ENCODE measurements around the gene SRGAP2C. TPM values are rescaled to one million over a fixed set of nuclear protein-coding genes. Genes with fewer than 3 reads are reported as not detected.

Gene SRGAP2C
- total RNA-seq, 1 experiment from 2014 or later, result 67.6 TPM

- TF ChIP-seq, protein P1, sequence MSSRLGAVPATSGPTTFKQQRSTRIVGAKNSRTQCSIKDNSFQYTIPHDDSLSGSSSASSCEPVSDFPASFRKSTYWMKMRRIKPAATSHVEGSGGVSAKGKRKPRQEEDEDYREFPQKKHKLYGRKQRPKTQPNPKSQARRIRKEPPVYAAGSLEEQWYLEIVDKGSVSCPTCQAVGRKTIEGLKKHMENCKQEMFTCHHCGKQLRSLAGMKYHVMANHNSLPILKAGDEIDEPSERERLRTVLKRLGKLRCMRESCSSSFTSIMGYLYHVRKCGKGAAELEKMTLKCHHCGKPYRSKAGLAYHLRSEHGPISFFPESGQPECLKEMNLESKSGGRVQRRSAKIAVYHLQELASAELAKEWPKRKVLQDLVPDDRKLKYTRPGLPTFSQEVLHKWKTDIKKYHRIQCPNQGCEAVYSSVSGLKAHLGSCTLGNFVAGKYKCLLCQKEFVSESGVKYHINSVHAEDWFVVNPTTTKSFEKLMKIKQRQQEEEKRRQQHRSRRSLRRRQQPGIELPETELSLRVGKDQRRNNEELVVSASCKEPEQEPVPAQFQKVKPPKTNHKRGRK (CRISPR knock-in tag; IDR thresholded peaks at IDR 0.05; ENCODE audit: borderline replicate concordance), result no peak
- TF ChIP-seq RORB (CRISPR knock-in tag; IDR thresholded peaks at IDR 0.05) (no peak), E2F4 (CRISPR knock-in tag; IDR thresholded peaks at IDR 0.05; ENCODE audit: borderline replicate concordance, low read depth) (no peak)
- TF ChIP-seq, protein P2, sequence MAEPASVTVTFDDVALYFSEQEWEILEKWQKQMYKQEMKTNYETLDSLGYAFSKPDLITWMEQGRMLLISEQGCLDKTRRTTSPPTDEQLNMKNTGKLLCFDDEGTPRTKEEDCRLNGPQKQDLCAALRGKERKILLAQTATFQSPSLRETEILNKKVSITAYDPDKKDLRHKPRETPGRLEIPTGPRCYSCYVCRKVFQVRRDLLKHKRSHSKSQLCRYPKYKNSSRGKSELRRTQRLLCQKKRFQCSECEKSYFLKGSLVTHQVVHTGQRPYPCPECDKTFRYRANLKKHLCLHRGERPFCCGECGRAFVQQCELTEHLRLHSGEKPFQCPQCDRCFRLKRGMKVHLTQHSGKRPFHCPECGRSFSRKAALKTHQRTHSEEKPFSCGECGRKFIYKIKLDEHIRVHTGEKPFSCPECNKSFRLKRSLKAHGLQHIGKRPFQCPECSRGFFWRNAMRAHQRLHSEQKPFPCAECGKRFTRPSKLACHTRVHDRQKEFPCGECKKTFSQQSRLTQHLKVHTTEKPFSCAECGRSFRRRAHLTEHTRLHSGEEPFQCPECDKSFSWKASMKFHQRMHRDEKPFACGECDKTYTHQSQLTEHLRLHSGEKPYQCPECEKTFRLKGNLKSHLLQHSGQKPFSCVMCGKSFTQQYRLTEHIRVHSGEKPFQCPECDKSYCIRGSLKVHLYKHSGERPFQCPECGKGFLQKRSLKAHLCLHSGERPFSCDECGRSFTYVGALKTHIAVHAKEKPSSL (CRISPR knock-in tag; conservative IDR thresholded peaks at IDR 0.05), result no peak
Measured at GRCh38 chr1:121413821-121414220, 229.0 kb downstream of the SRGAP2C start (continued).

DNA sequence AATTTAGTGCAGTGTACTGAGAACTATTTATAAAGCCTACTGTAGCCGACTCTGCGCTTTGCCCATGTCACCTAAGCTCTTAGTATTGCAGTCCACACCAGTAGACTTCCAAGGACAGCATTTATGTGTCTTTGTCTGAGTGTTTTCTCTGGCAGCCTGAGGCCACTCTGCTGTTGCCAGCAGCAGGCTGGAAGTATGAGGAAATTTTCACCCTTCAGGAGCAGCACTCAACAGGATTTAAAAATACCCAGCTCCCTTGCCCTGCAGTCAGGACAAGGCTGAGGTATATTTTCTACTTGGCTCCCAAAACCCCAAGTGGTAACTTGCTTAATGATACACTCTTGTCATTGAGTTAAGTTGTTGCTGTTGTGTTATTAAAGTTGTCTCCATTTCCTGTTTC, 230.1 kb downstream of the SRGAP2C start:
- ATAC-seq (no peak; the same call in 1 of the 2 replicates), DNase-seq (ENCODE audit: low spot score) (no peak)
- H3K4me1 Mint-ChIP-seq, result peaks cover 14% of the 10 kb centered on the region
- TF ChIP-seq ESRRA (CRISPR knock-in tag; IDR thresholded peaks at IDR 0.05; ENCODE audit: borderline replicate concordance), result no peak
- no peak for TF ChIP-seq OVOL2 (CRISPR knock-in tag; IDR thresholded peaks at IDR 0.05; ENCODE audit: borderline replicate concordance)
- no peak for TF ChIP-seq E2F1 (CRISPR knock-in tag; IDR thresholded peaks at IDR 0.05)
- TF ChIP-seq FOXJ3 (CRISPR knock-in tag; IDR thresholded peaks at IDR 0.05; ENCODE audit: borderline replicate concordance), result no peak
- TF ChIP-seq, protein P3, sequence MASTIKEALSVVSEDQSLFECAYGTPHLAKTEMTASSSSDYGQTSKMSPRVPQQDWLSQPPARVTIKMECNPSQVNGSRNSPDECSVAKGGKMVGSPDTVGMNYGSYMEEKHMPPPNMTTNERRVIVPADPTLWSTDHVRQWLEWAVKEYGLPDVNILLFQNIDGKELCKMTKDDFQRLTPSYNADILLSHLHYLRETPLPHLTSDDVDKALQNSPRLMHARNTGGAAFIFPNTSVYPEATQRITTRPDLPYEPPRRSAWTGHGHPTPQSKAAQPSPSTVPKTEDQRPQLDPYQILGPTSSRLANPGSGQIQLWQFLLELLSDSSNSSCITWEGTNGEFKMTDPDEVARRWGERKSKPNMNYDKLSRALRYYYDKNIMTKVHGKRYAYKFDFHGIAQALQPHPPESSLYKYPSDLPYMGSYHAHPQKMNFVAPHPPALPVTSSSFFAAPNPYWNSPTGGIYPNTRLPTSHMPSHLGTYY (CRISPR knock-in tag; IDR thresholded peaks at IDR 0.05), result no peak
- no peak for TF ChIP-seq JAZF1 (CRISPR knock-in tag; IDR thresholded peaks at IDR 0.05)
- no peak for TF ChIP-seq ZNF263 (CRISPR knock-in tag; IDR thresholded peaks at IDR 0.05; ENCODE audit: low read depth)
- no peak for TF ChIP-seq ZNF138 (CRISPR knock-in tag; conservative IDR thresholded peaks at IDR 0.05)
- no peak for TF ChIP-seq TEAD4 (CRISPR knock-in tag; IDR thresholded peaks at IDR 0.05)
- no peak for TF ChIP-seq ZNF396 (CRISPR knock-in tag; IDR thresholded peaks at IDR 0.05; ENCODE audit: borderline replicate concordance)
- TF ChIP-seq CREB1 (CRISPR knock-in tag; IDR thresholded peaks at IDR 0.05), result no peak
- TF ChIP-seq PREB (CRISPR knock-in tag; IDR thresholded peaks at IDR 0.05; ENCODE audit: borderline replicate concordance), result no peak
- TF ChIP-seq ZNF671 (CRISPR knock-in tag; IDR thresholded peaks at IDR 0.05), result no peak
- TF ChIP-seq ETV6 (CRISPR knock-in tag; IDR thresholded peaks at IDR 0.05), result no peak
- ChIA-PET CTCF (no interaction called here), POLR2A (no interaction called here)
- no peaks in the 10 kb centered on the region for H3K9me3 Mint-ChIP-seq
- H3K36me3 Mint-ChIP-seq, result no peaks in the 10 kb centered on the region
- H3K27me3 Mint-ChIP-seq (ENCODE audit: low read depth), result no peaks in the 10 kb centered on the region
- H3K4me3 Mint-ChIP-seq, result no peak overlapping the region
- H3K27ac Mint-ChIP-seq, result no peak overlapping the region

All from WTC11 (cell line).